Aorta (tissue), 5 donors: ENCODE data around the gene ANKRD11. TPM values are rescaled to one million over a fixed set of nuclear protein-coding genes. Genes with fewer than 3 reads are reported as not detected.

Experiments used
- ATAC-seq: fragments of 200-7000 bp; cut with Tn5 transposase; one replicate; pipeline ENCODE4 v1.9.1; 2022; ENCODE audit warnings: moderate library complexity; ENCODE audit not compliant: low FRiP score
- DNase-seq, 2 donors: peaks; one replicate each; pipeline ENCODE4 v3.0.0-alpha.2; 2020
- H3K27ac ChIP-seq, 2 donors: one replicate each; pipeline ENCODE4 v1.5.1; 2013; ENCODE audit warnings: low read length in 2 of 2, mild to moderate bottlenecking in 2 of 2, moderate library complexity in 2 of 2, control low read depth in 1 of 2, inconsistent platforms in 1 of 2, low read depth in 1 of 2
- H3K27me3 ChIP-seq, 2 donors: one replicate each; pipeline ENCODE4 v1.6.1; 2013; ENCODE audit warnings: control low read depth in 1 of 2, low read length in 1 of 2, mild to moderate bottlenecking in 1 of 2, moderate library complexity in 1 of 2; ENCODE audit not compliant: insufficient read depth in 2 of 2, control insufficient read depth in 1 of 2
- H3K36me3 ChIP-seq, 2 donors: one replicate each; pipeline ENCODE4 v1.6.1; 2013; ENCODE audit warnings: control low read depth in 1 of 2, low read length in 1 of 2, mild to moderate bottlenecking in 1 of 2; ENCODE audit not compliant: insufficient read depth in 2 of 2, control insufficient read depth in 1 of 2
- H3K4me1 ChIP-seq, 2 donors: one replicate each; pipeline ENCODE4 v1.6.1; 2013; ENCODE audit warnings: low read length in 2 of 2, control low read depth in 1 of 2, mild to moderate bottlenecking in 1 of 2, moderate library complexity in 1 of 2; ENCODE audit not compliant: insufficient read depth in 2 of 2, control insufficient read depth in 1 of 2
- H3K4me3 ChIP-seq, 2 donors: one replicate each; pipeline ENCODE4 v1.5.1; 2013; ENCODE audit warnings: low read length in 2 of 2, control low read depth in 1 of 2, mild to moderate bottlenecking in 1 of 2
- H3K9me3 ChIP-seq: one replicate; pipeline ENCODE4 v1.6.1; 2013; ENCODE audit warnings: mild to moderate bottlenecking, low read length; ENCODE audit not compliant: control insufficient read depth
- WGBS, 2 donors: extraction: QIAGEN DNeasy Blood & Tissue Kit; methylation state at CpG; one replicate each; pipeline ENCODE4 v1.1.7; 2013; 5-methylcytosine and 5-hydroxymethylcytosine counted together
- intact Hi-C, 2 donors: fragments of 100-400 bp; cut with DNase I; formaldehyde crosslinking; loops; one replicate each; pipeline versions ENCODE4 v1.14.2 to v1.15.0; 2022
- polyA plus RNA-seq, 2 donors: library from polyadenylated mRNA; stranded (reverse); fragments of 200-250 nt; gene quantifications; one replicate each; pipeline ENCODE4 v1.2.3, GENCODE V29; 2013
- total RNA-seq, 2 donors: library from RNA; stranded (reverse); fragmentation: NEBNext Ultra II Directional; extraction: Animal tissue kit (Norgen Biotek cat#: 25700); gene quantifications; one replicate each; pipeline ENCODE4 v1.2.1, GENCODE V29; 2021
- donor health status: healthy with polysubstance abuse.
- donor health status: Bipolar disorder and iron deficiency.
- donor health status: DM: no; HTN: no; CAD: no.
- donor health status: DM: no; HTN: no; CAD: no.
- donor health status: DM: yes; HTN: yes; CAD: no.

The ANKRD11 gene
- total and polyA plus RNA-seq, 4 donors: 34.6 to 139 (median 90.1) TPM

DNA sequence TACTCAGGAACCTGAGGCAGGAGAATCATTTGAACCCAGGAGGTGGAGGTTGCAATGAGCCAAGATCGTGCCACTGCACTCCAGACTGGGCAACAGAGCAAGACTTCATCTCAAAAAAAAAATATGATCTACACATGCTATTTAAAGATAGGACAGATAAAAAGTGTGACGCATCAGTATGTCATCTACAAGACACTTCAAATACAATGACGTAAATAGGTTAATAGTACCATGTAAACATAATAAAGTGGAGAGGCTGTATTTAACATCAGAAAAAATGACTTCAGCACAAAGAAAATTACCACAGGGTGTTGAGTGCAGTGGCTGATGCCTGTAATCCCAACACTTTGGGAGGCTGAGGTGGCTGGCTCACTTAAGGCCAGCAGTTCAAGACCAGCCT is 252.6 kb downstream of the ANKRD11 start:
- 84 to 89% methylated on average over 3 of the region's 3 CpGs for WGBS, 2 donors
- Histone ChIP-seq H3K36me3 (peaks cover 0 to 4% of the 10 kb centered on the region in 2 donors), H3K27me3 (no peaks in the 10 kb centered on the region), H3K4me3 (no peak overlapping the region), H3K9me3 (no peaks in the 10 kb centered on the region), H3K27ac (no peak overlapping the region), H3K4me1 (no peaks in the 10 kb centered on the region)
- intact Hi-C loops: loop anchor here in 1 of 2 donors (10.0 kb wide), 1 partner anchor 407 kb away; no protein-coding TSS in a partner anchor
- ATAC-seq (no peak), DNase-seq (no peak)

DNA sequence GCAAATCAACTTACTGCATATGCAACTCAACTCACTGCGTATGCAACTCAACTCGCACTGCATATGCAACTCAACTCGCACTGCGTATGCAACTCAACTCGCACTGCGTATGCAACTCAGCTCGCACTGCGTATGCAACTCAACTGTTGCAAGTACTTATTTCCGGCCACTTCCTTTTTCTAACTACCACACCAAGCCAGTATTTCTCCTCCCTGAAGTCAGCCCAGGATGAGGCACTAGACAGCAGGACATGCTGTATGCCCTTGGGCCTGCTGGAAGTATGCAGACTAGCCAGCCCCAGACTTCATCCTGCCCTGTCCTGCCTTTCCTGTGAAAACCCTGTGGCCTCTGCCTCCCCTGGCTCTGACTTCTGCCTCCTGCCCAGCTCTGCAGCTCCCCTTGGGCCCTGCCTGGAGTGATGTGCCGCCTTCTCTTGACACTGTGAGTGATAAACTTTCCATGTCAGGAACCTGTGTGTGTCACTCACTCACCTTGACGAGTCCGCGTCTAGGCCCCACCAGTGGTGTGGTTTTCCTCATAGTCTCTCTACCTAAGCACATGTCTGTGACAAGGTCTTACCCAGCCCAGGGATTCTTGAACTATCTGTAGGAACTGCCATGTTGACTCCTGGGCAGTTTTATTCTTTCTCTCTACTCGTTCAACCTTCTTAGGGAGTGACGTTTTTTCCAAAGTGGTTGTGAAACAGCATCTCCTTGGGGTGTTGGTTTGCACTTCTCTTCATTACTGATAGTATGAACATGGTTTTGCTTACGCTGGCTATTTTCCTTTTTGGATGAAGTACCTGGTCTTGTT is 256.5 kb downstream of the ANKRD11 start:
- Histone ChIP-seq H3K36me3 (peaks cover 5 to 12% of the 10 kb centered on the region in 2 donors), H3K27ac (no peak overlapping the region), H3K27me3 (no peaks in the 10 kb centered on the region), H3K9me3 (no peaks in the 10 kb centered on the region), H3K4me1 (no peaks in the 10 kb centered on the region), H3K4me3 (no peak overlapping the region)
- WGBS, 2 donors: 95 to 96% methylated on average over 16 of the region's 16 CpGs
- intact Hi-C loops: loop anchor here in 1 of 2 donors (10.0 kb wide), 1 partner anchor 411 kb away; no protein-coding TSS in a partner anchor
- ATAC-seq: no peak
- peak in 1 of 2 donors; percentile 53 for DNase-seq

DNA sequence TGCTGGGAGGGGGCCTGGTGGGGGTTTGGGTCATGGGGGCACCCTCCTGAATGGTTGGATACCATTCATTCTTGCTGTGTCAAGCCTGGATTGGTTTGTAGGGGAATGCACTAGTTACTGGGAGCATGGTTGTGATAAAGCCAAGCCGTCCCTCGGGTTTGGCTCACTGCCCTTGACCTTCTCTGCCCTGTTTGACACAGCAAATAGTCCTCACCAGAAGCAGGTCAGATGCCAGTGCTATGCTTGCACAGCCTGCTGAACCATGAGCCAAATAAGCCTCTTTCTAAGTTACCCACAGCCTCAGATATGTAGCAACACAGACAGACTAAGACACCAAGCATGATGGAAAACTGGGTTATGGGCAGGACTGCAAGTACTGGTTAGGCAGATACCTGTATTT is 258.3 kb downstream of the ANKRD11 start:
- H3K27me3 ChIP-seq: no peaks in the 10 kb centered on the region
- WGBS, 2 donors: 87 to 91% methylated on average over 2 of the region's 2 CpGs
- H3K4me1 ChIP-seq: no peaks in the 10 kb centered on the region
- no peak overlapping the region for H3K4me3 ChIP-seq
- peaks cover 15 to 18% of the 10 kb centered on the region in 2 donors for H3K36me3 ChIP-seq
- no peak overlapping the region for H3K27ac ChIP-seq
- DNase-seq (peak in 1 of 2 donors; percentile 22), ATAC-seq (no peak)
- peaks cover 3% of the 10 kb centered on the region for H3K9me3 ChIP-seq
- intact Hi-C loops: loop anchor here in 1 of 2 donors (10.0 kb wide), 1 partner anchor 413 kb away; no protein-coding TSS in a partner anchor

DNA sequence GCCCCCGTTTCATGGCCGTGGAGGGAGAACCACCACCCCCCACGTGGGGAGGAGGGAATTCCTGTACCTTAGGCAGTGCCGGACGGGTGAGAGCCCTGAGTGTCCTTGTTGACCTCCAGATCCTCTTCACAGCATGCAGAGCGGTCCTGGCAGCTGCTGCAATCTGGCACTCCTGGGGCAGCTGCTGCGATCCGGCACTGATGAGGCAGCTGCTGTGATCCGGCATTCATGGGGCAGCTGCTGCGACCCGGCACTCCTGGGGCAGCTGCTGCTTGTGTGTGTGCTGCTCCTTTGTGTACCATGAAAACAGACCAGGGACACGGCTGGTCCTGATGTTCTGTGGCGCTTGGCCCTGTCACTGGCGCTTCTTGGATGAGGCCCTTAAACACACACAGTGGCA is 260.1 kb downstream of the ANKRD11 start:
- 96 to 98% methylated on average over 14 of the region's 14 CpGs for WGBS, 2 donors
- intact Hi-C loops: loop anchor here in 1 of 2 donors (10.0 kb wide), 1 partner anchor 415 kb away; no protein-coding TSS in a partner anchor
- DNase-seq: peak in 1 of 2 donors; percentile 51

DNA sequence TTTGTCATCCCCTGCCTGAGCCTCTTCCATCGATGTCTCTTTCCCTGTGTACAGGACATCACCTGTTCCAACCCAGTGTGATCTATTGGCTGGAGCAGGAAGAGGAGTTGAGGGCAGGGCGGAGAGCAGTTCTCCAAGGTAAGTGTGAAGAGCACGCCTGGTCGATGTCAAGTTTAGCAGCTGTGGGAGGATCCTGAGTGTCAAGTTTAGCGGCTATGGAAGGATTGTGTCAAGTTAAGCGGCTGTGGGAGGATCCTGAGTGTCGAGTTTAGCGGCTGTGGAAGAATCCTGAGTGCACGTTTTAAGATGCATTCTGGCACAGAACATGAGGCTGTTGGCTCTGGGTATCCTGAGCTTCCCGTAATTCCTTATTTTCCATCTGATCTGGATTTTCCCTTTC is 265.7 kb downstream of the ANKRD11 start:
- ATAC-seq (no peak), DNase-seq (peak in 1 of 2 donors; percentile 2)
- intact Hi-C loops: no loop called here
- H3K9me3 ChIP-seq: peaks cover 3% of the 10 kb centered on the region
- H3K4me3 ChIP-seq: no peak overlapping the region
- no peak overlapping the region for H3K27ac ChIP-seq
- H3K36me3 ChIP-seq: peaks cover 18 to 24% of the 10 kb centered on the region in 2 donors
- H3K4me1 ChIP-seq: no peaks in the 10 kb centered on the region
- WGBS, 2 donors: 94 to 96% methylated on average over 10 of the region's 10 CpGs
- no peaks in the 10 kb centered on the region for H3K27me3 ChIP-seq

More for the DNA sequence above, 260.1 kb downstream of the ANKRD11 start:
- Histone ChIP-seq H3K36me3 (peaks cover 23 to 24% of the 10 kb centered on the region in 2 donors), H3K9me3 (peaks cover 3% of the 10 kb centered on the region), H3K27ac (no peak overlapping the region), H3K27me3 (no peaks in the 10 kb centered on the region), H3K4me1 (no peaks in the 10 kb centered on the region), H3K4me3 (no peak overlapping the region)
- ATAC-seq: no peak

DNA sequence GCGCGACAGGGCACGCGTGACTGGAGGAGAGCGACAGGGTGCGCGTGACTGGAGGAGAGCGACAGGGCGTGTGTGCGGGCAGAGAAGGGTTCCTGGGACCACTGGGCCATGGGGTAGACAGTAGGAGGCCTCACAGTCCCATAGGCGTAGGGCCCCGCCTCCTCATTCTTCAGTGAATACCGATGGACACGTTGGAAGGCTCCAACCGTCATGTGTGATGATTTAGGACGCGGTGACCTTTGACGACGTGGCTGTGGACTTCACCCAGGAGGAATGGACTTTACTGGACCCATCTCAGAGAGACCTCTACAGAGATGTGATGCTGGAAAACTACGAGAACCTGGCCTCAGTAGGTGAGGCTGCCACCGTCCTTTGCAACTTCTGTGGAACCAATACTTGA is 267.4 kb downstream of the ANKRD11 start:
- WGBS, 2 donors: 94 to 95% methylated on average over 21 of the region's 21 CpGs
- DNase-seq: peak in 1 of 2 donors; percentile 61
- Histone ChIP-seq H3K36me3 (peaks cover 12 to 22% of the 10 kb centered on the region in 2 donors), H3K27me3 (no peaks in the 10 kb centered on the region), H3K4me1 (no peaks in the 10 kb centered on the region), H3K9me3 (peaks cover 2% of the 10 kb centered on the region), H3K4me3 (no peak overlapping the region), H3K27ac (no peak overlapping the region)
- no peak for ATAC-seq
- intact Hi-C loops: no loop called here

DNA sequence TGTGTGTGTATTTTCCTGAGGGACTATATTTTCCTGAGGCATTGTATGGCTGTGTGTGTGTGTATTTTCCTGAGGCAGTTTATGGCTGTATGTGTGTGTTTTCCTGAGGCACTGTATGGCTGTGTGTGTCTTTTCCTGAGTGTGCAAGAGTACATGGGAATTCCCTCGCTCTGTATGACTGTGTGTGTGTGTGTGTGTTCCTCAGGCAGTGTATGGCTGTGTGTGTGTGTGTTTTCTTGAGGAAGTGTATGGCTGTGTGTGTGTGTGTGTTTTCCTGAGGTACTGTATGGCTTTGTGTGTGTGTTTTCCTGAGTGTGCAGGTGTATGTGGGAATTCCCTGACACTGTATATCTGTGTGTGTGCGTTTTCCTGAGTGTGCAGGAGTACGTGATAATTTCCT is 268.8 kb downstream of the ANKRD11 start:
- Histone ChIP-seq H3K4me1 (no peaks in the 10 kb centered on the region), H3K9me3 (no peaks in the 10 kb centered on the region), H3K27me3 (no peaks in the 10 kb centered on the region), H3K4me3 (no peak overlapping the region), H3K36me3 (peaks cover 4 to 14% of the 10 kb centered on the region in 2 donors), H3K27ac (no peak overlapping the region)
- no peak for ATAC-seq
- intact Hi-C loops: no loop called here
- peak in 1 of 2 donors; percentile 2 for DNase-seq
- WGBS, 2 donors: 84 to 87% methylated on average over 3 of the region's 3 CpGs

DNA sequence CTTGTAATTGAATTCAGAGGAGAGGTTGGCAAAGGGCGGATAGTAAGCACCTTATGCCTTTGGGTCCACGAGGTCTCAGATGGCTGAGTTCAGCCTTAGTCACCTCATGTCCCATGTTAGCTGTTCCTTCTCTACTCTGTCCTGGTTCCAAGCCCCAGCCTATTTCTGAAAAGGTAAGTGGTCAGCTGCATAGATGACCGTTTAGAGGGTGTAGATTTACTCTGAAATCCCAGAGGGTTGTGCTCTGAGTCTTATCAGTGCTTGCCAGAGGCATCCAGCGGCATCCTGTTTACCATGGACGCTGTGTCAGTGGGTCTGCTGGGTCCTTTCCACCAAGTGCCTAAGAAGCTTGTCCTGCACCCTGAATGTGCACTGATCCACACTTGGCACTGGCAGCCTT is 271.0 kb downstream of the ANKRD11 start:
- H3K9me3 ChIP-seq: no peaks in the 10 kb centered on the region
- H3K4me1 ChIP-seq: no peaks in the 10 kb centered on the region
- no peaks in the 10 kb centered on the region for H3K27me3 ChIP-seq
- no peak overlapping the region for H3K4me3 ChIP-seq
- intact Hi-C loops: loop anchor here (5.0 to 10.0 kb wide), 5 partner anchors 125 to 485 kb away; partner anchors contain the start of genes ACSF3 (in 1 of the 2) and APRT (in 1 of the 2)
- H3K27ac ChIP-seq: no peak overlapping the region
- 68 to 76% methylated on average over 5 of the region's 5 CpGs for WGBS, 2 donors
- peaks cover 0 to 12% of the 10 kb centered on the region in 2 donors for H3K36me3 ChIP-seq
- ATAC-seq: no peak
- DNase-seq: peak in 1 of 2 donors; percentile 20
